ENCODE measurements around the gene PGAP1.

DNA sequence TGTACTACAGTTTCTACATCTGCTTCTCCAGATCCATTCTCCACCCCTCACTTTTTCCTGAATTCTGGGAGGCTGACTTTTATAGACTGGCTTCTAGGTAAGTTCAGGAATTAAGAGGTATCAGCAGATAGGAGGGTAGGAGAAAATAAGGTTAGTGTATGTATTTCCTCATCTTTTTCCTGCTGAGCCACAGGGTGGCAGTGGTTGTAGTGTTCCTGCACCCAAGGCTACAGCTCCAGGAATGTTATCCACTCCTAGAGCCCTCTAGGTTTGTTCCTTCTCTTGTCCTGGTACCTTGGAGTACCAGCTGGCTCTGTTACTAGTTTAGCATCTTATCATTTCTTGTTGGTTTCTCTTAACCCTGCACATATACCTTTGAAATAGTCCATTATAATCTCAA lies 76.6 kb downstream of the PGAP1 start:
- TF ChIP-seq EP300 (IDR thresholded peaks at IDR 0.05) (no peak), POLR2A (IDR thresholded peaks at IDR 0.05) (no peak)

Data from tibial nerve (tissue), 3 donors.